ENCODE results near the gene EEF1G.

GRCh38 chr11:62595124-62595523 is 21.4 kb upstream of the EEF1G start:
- TF ChIP-seq EZH2phosphoT487 (IDR thresholded peaks at IDR 0.05; ENCODE audit: low read length) = no peak
- no peak for TF ChIP-seq CTCF (IDR thresholded peaks at IDR 0.05; ENCODE audit: low read length)
- no peak for TF ChIP-seq EZH2 (optimal IDR thresholded peaks at IDR 0.05; ENCODE audit: low read depth, low read length)
